Measurements from ENCODE around the gene WDR82. TPM values are rescaled to one million over a fixed set of nuclear protein-coding genes. Genes with fewer than 3 reads are reported as not detected.

The WDR82 gene
- total and polyA plus RNA-seq, 4 donors = 27.9 to 72.4 (median 44.9) TPM

DNA sequence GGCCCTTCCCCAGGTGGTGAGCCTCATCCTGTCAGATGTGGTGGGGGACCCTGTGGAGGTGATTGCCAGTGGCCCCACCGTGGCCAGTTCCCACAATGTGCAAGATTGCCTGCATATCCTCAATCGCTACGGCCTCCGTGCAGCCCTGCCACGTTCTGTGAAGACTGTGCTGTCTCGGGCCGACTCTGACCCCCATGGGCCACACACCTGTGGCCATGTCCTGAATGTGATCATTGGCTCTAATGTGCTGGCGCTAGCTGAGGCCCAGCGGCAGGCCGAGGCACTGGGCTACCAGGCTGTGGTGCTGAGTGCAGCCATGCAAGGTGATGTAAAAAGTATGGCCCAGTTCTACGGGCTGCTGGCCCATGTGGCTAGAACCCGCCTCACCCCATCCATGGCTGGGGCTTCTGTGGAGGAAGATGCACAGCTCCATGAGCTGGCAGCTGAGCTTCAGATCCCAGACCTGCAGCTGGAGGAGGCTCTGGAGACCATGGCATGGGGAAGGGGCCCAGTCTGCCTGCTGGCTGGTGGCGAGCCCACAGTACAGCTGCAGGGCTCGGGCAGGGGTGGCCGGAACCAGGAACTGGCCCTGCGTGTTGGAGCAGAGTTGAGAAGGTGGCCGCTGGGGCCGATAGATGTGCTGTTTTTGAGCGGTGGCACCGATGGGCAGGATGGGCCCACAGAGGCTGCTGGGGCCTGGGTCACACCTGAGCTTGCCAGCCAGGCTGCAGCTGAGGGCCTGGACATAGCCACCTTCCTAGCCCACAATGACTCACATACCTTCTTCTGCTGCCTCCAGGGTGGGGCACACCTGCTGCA is 14.0 kb upstream of the WDR82 start:
- H3K4me1 ChIP-seq (ENCODE audit: control insufficient read depth in 1 of 2, insufficient read depth in 2 of 2, low read length in 2 of 2) = no peaks in the 10 kb centered on the region
- H3K4me3 ChIP-seq (ENCODE audit: low read length in 2 of 2) = no peak overlapping the region
- no peak for ATAC-seq (ENCODE audit: low FRiP score)
- intact Hi-C loops (cut with DNase I) = no loop called here
- H3K27ac ChIP-seq (ENCODE audit: low read depth in 1 of 2, low read length in 2 of 2) = no peak overlapping the region
- H3K36me3 ChIP-seq (ENCODE audit: control insufficient read depth in 1 of 2, insufficient read depth in 2 of 2, low read length in 1 of 2) = no peaks in the 10 kb centered on the region
- H3K9me3 ChIP-seq (ENCODE audit: control insufficient read depth, low read length) = no peaks in the 10 kb centered on the region
- 94 to 95% methylated on average over 20 of the region's 20 CpGs for WGBS, 2 donors
- H3K27me3 ChIP-seq (ENCODE audit: control insufficient read depth in 1 of 2, insufficient read depth in 2 of 2, low read length in 1 of 2) = no peaks in the 10 kb centered on the region
- DNase-seq = peak; percentile 42 to 69

DNA sequence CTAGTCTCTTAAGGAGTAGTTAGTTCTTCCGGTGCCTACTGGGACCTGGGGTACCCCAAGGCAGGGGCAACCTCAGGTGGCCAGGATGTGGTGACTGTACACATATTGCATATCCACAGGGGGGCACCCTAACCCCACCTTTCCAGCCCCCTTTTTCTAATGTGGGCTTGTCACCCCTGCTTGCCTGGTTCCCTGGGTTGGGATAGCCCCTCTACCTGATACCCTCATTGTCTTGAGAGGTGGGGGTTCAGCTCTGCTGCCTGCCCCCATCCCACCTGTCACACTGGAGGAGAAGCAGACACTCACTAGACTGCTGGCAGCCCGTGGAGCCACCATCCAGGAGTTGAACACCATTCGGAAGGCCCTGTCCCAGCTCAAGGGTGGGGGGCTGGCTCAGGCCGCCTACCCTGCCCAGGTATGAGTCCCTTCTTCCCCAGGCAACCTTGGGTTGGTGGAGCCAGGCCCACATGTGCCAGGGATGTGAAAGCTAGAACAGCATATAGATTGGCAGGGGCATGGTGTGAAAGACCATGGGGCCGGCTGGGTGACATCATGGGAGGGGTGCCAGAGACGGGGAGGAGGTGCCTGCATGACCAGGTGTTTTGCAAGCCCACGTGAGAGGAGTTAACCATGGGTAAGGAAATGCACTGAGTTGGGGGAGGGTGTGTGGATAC is 13.2 kb upstream of the WDR82 start:
- 78 to 80% methylated on average over 7 of the region's 7 CpGs for WGBS, 2 donors
- no peaks in the 10 kb centered on the region for H3K9me3 ChIP-seq (ENCODE audit: control insufficient read depth, low read length)
- no peaks in the 10 kb centered on the region for H3K36me3 ChIP-seq (ENCODE audit: control insufficient read depth in 1 of 2, insufficient read depth in 2 of 2, low read length in 1 of 2)
- peaks cover 0 to 2% of the 10 kb centered on the region in 2 donors for H3K4me1 ChIP-seq (ENCODE audit: control insufficient read depth in 1 of 2, insufficient read depth in 2 of 2, low read length in 2 of 2)
- ATAC-seq (ENCODE audit: low FRiP score) (no peak), DNase-seq (peak; percentile 40 to 61)
- intact Hi-C loops (cut with DNase I) = no loop called here
- H3K27me3 ChIP-seq (ENCODE audit: control insufficient read depth in 1 of 2, insufficient read depth in 2 of 2, low read length in 1 of 2) = no peaks in the 10 kb centered on the region
- no peak overlapping the region for H3K4me3 ChIP-seq (ENCODE audit: low read length in 2 of 2)
- no peak overlapping the region for H3K27ac ChIP-seq (ENCODE audit: low read depth in 1 of 2, low read length in 2 of 2)

DNA sequence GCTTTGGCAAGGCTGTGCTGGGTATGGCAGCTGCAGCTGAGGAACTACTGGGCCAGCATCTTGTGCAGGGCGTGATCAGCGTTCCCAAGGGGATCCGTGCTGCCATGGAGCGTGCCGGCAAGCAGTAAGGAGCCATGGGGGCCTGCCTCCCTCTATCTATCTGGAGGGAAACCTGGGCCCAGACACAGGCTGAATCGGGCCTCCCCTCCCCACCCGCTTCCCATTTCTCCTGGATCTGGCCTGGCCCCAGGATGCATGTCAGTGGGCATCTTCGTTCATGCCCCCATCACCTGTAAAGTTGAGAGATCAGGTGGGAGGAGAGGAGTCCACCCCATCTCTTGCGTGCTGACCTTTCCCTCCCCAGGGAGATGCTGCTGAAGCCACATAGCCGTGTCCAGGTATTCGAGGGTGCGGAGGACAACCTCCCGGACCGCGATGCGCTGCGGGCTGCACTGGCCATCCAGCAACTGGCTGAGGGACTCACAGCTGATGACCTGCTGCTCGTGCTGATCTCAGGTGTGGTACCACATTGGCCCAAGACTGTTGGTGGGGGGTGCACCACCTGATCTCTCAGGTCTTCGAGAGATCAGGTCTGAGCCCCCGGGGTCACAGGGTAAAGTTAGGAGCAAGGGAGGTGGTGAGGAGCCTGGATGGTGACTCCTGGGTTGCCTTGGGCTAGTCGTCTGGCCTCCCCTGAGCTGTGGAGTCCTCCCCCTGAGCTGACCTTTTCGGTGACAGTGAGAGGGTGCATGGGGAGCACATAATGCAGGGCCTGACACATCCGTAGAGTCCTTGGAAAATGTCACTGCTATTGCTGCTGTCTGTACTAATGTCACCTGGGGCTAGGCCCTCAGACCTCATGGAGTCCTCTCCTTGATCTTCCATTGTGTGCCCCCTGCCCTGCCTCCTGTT is 12.4 kb upstream of the WDR82 start:
- 89 to 91% methylated on average over 23 of the region's 23 CpGs for WGBS, 2 donors
- H3K4me3 ChIP-seq (ENCODE audit: low read length in 2 of 2) = no peak overlapping the region
- no peak overlapping the region for H3K27ac ChIP-seq (ENCODE audit: low read depth in 1 of 2, low read length in 2 of 2)
- intact Hi-C loops (cut with DNase I) = no loop called here
- H3K27me3 ChIP-seq (ENCODE audit: control insufficient read depth in 1 of 2, insufficient read depth in 2 of 2, low read length in 1 of 2) = no peaks in the 10 kb centered on the region
- H3K36me3 ChIP-seq (ENCODE audit: control insufficient read depth in 1 of 2, insufficient read depth in 2 of 2, low read length in 1 of 2) = no peaks in the 10 kb centered on the region
- peaks cover 0 to 2% of the 10 kb centered on the region in 2 donors for H3K4me1 ChIP-seq (ENCODE audit: control insufficient read depth in 1 of 2, insufficient read depth in 2 of 2, low read length in 2 of 2)
- DNase-seq (peak; percentile 44 to 61), ATAC-seq (ENCODE audit: low FRiP score) (no peak)
- H3K9me3 ChIP-seq (ENCODE audit: control insufficient read depth, low read length) = no peaks in the 10 kb centered on the region

DNA sequence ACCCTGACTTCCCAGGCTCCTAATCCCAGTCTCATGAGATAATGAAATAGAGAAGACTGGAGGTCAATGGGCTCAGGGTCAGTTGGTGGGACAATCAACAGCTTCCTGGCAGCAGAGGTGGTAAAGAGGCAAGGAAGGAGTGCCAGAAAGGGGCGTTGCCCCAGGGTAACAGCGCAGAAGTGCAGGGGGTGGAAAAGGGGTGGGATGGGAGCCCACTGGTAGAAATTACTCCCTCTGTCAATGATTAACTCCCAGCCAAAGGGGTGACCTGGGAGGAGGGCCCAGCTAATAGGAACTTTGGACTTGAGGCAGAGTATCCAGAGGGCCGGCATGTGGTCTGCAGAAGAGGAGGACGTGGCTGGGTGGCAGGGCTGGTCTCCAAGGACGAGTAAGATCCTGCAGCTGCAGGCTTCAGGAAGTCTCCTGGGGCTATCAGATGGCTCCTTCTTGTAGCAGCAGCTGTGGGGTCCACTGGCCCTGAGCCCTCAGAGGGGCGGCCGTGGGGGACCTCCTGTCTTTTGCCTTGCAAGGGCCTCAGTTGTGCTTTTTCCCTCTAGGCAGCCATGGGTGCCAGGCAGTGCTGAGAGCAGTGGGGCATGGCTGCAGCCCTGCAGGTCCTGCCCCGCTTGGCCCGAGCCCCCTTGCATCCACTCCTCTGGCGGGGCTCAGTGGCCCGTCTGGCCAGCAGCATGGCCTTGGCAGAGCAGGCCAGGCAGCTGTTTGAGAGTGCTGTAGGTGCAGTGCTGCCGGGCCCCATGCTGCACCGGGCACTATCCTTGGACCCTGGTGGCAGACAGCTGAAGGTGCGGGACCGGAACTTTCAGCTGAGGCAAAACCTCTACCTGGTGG is 11.5 kb upstream of the WDR82 start:
- no peak overlapping the region for H3K27ac ChIP-seq (ENCODE audit: low read depth in 1 of 2, low read length in 2 of 2)
- H3K9me3 ChIP-seq (ENCODE audit: control insufficient read depth, low read length) = no peaks in the 10 kb centered on the region
- ATAC-seq (ENCODE audit: low FRiP score) (no peak), DNase-seq (peak; percentile 9 to 65)
- peaks cover 0 to 2% of the 10 kb centered on the region in 2 donors for H3K4me1 ChIP-seq (ENCODE audit: control insufficient read depth in 1 of 2, insufficient read depth in 2 of 2, low read length in 2 of 2)
- H3K27me3 ChIP-seq (ENCODE audit: control insufficient read depth in 1 of 2, insufficient read depth in 2 of 2, low read length in 1 of 2) = no peaks in the 10 kb centered on the region
- no peaks in the 10 kb centered on the region for H3K36me3 ChIP-seq (ENCODE audit: control insufficient read depth in 1 of 2, insufficient read depth in 2 of 2, low read length in 1 of 2)
- no peak overlapping the region for H3K4me3 ChIP-seq (ENCODE audit: low read length in 2 of 2)
- WGBS, 2 donors = 79 to 82% methylated on average over 15 of the region's 15 CpGs
- intact Hi-C loops (cut with DNase I) = loop anchor here (5.0 to 10.0 kb wide), 2 partner anchors 53 to 165 kb away; partner anchors contain the start of genes NISCH (in 1 of the 2), TNNC1 (in 1 of the 2) and TWF2 (in 1 of the 2)

DNA sequence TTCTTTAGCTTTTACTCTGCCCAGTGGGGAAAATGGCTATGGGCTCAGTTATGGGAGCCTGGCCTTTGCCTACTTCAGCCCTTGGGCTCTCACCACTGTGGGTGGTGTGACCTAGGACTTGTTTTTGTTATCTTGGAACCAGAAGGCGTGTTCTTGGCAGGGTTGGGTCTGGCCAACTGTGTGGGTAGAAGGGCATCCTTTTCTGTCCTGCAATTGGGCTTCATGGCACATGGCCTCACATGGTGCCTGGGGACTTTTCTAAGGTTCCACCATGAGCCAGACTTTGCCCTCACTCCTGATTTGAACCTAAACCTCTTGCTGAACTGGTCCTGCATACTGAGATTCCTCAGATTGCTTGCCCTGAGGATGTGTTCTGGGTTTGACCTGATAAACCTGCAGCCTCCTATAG is 10.9 kb upstream of the WDR82 start:
- H3K36me3 ChIP-seq (ENCODE audit: control insufficient read depth in 1 of 2, insufficient read depth in 2 of 2, low read length in 1 of 2) = no peaks in the 10 kb centered on the region
- DNase-seq (peak in 1 of 2 donors; percentile 38), ATAC-seq (ENCODE audit: low FRiP score) (no peak)
- H3K9me3 ChIP-seq (ENCODE audit: control insufficient read depth, low read length) = no peaks in the 10 kb centered on the region
- H3K4me1 ChIP-seq (ENCODE audit: control insufficient read depth in 1 of 2, insufficient read depth in 2 of 2, low read length in 2 of 2) = peaks cover 0 to 2% of the 10 kb centered on the region in 2 donors
- intact Hi-C loops (cut with DNase I) = loop anchor here (5.0 to 10.0 kb wide), 2 partner anchors 52 to 165 kb away; partner anchors contain the start of genes NISCH (in 1 of the 2), TNNC1 (in 1 of the 2) and TWF2 (in 1 of the 2)
- no peak overlapping the region for H3K27ac ChIP-seq (ENCODE audit: low read depth in 1 of 2, low read length in 2 of 2)
- WGBS, 2 donors = 74 to 77% methylated on average over 1 of the region's 1 CpG
- H3K4me3 ChIP-seq (ENCODE audit: low read length in 2 of 2) = no peak overlapping the region
- H3K27me3 ChIP-seq (ENCODE audit: control insufficient read depth in 1 of 2, insufficient read depth in 2 of 2, low read length in 1 of 2) = no peaks in the 10 kb centered on the region

DNA sequence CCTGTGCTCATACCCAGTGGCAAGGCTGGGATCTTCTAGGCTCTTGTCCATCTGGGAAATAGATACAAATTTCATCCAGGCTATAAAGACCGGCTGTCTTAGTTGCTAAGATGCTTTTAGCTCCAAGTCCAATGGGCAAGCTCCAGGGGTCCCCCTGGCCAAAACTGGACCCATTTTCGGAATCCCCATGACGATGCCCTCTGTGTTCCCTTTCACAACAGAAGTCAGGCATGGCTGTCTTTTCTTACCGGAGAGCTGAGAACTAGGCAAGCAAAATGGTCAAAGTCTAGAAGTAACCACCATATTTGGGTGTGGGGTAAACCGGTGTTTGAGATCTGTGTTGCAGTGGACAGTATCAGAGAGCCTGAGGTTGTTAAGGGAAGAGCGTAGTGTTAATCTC is 10.2 kb upstream of the WDR82 start:
- H3K27ac ChIP-seq (ENCODE audit: low read depth in 1 of 2, low read length in 2 of 2) = no peak overlapping the region
- no peaks in the 10 kb centered on the region for H3K27me3 ChIP-seq (ENCODE audit: control insufficient read depth in 1 of 2, insufficient read depth in 2 of 2, low read length in 1 of 2)
- DNase-seq = no peak
- H3K4me3 ChIP-seq (ENCODE audit: low read length in 2 of 2) = peak overlapping the region in 1 of 2 donors; percentile 51
- H3K4me1 ChIP-seq (ENCODE audit: control insufficient read depth in 1 of 2, insufficient read depth in 2 of 2, low read length in 2 of 2) = peaks cover 0 to 2% of the 10 kb centered on the region in 2 donors
- no peaks in the 10 kb centered on the region for H3K36me3 ChIP-seq (ENCODE audit: control insufficient read depth in 1 of 2, insufficient read depth in 2 of 2, low read length in 1 of 2)
- intact Hi-C loops (cut with DNase I) = loop anchor here (5.0 to 10.0 kb wide), 2 partner anchors 51 to 166 kb away; partner anchors contain the start of genes NISCH (in 1 of the 2), TNNC1 (in 1 of the 2) and TWF2 (in 1 of the 2)
- 88 to 90% methylated on average over 6 of the region's 6 CpGs for WGBS, 2 donors
- ATAC-seq (ENCODE audit: low FRiP score) = no peak
- no peaks in the 10 kb centered on the region for H3K9me3 ChIP-seq (ENCODE audit: control insufficient read depth, low read length)

DNA sequence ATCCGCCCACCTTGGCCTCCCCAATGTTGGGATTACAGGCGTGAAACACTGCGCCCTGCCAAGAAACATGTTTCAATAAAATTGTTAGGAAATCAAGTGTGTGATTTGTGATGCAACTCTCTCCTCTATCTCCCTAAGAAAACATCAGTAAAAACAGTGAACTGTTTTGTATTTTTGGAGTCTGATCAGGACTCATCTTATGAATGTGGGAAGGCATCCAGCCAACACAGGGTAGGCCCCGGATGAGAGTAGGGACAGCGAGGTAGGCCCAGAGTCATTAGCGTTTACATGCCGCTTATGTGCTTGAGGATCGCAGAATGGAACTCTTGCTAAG is 8.3 kb upstream of the WDR82 start:
- intact Hi-C loops (cut with DNase I) = loop anchor here (5.0 to 10.0 kb wide), 2 partner anchors 49 to 168 kb away; partner anchors contain the start of genes NISCH (in 1 of the 2), TNNC1 (in 1 of the 2) and TWF2 (in 1 of the 2)
- Histone ChIP-seq H3K4me3 (ENCODE audit: low read length in 2 of 2) (peak overlapping the region in 1 of 2 donors; percentile 51), H3K4me1 (ENCODE audit: control insufficient read depth in 1 of 2, insufficient read depth in 2 of 2, low read length in 2 of 2) (peaks cover 0 to 2% of the 10 kb centered on the region in 2 donors), H3K27ac (ENCODE audit: low read depth in 1 of 2, low read length in 2 of 2) (no peak overlapping the region), H3K36me3 (ENCODE audit: control insufficient read depth in 1 of 2, insufficient read depth in 2 of 2, low read length in 1 of 2) (no peaks in the 10 kb centered on the region), H3K27me3 (ENCODE audit: control insufficient read depth in 1 of 2, insufficient read depth in 2 of 2, low read length in 1 of 2) (no peaks in the 10 kb centered on the region), H3K9me3 (ENCODE audit: control insufficient read depth, low read length) (no peaks in the 10 kb centered on the region)
- 68 to 71% methylated on average over 8 of the region's 8 CpGs for WGBS, 2 donors
- no peak for ATAC-seq (ENCODE audit: low FRiP score)
- DNase-seq = peak in 1 of 2 donors; percentile 55
